ENCODE measurements around the gene SELENOT.

DNA sequence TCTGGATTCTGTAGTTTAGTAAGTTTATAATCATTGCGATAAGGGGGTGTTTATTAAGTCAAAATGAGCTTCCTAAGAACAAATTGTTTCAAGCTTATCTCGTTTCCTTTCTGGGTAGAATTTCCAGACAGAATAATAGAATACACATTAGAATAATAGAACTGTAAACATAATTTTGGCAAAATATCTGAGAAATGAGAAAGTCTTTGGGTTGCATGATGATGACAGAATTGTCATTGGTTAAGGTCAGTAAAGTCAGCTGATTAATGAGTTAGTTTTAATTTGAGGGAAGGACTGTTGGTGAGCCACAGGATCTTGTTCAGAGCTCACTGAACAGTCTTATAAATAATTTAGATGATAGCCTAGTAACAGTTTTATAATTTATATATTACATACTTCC, 46.3 kb upstream of the SELENOT start:
- TF ChIP-seq CTCF (IDR thresholded peaks at IDR 0.05) = no peak
- TF ChIP-seq NR3C1 (CRISPR knock-in tag; conservative IDR thresholded peaks at IDR 0.05; ENCODE audit: low read depth) = no peak
- TF ChIP-seq E2F4 (CRISPR knock-in tag; IDR thresholded peaks at IDR 0.05; ENCODE audit: borderline replicate concordance, low read depth) = no peak
- TF ChIP-seq RELA (CRISPR knock-in tag; IDR thresholded peaks at IDR 0.05; ENCODE audit: borderline replicate concordance) = no peak
